Transverse colon (tissue), 4 donors: ENCODE data around the gene KANSL3. TPM values are rescaled to one million over a fixed set of nuclear protein-coding genes. Genes with fewer than 3 reads are reported as not detected.
A peak's percentile ranks its signal among the peaks of the same experiment; 100 is the strongest.

Experiments
- DNase-seq: peaks from one replicate; pipeline ENCODE4 v3.0.0-alpha.2; 2019
- H3K27ac ChIP-seq, 4 donors: fragments of 200-600 bp; sonication (generic); 2 replicates each; pipeline ENCODE4 v1.5.1; 2016 to 2018; ENCODE audit warnings: inconsistent platforms in 4 of 4
- H3K27me3 ChIP-seq: fragments of 200-600 bp; sonication (generic); 2 replicates; pipeline ENCODE4 v1.5.1; 2017; ENCODE audit warnings: inconsistent platforms
- H3K36me3 ChIP-seq, 4 donors: fragments of 200-600 bp; sonication (generic); 2 replicates each; pipeline ENCODE4 v1.5.1; 2017 to 2019; ENCODE audit warnings: inconsistent platforms in 4 of 4
- H3K4me1 ChIP-seq, 4 donors: fragments of 200-600 bp; sonication (generic); 2 replicates each; pipeline ENCODE4 v1.5.1; 2017 to 2020; ENCODE audit warnings: inconsistent platforms in 4 of 4
- H3K4me3 ChIP-seq, 4 donors: fragments of 200-600 bp; sonication (generic); 1 replicate in 1 of 4; 2 replicates in 3 of 4; pipeline versions ENCODE4 v1.5.1 to v1.6.1; 2017 to 2019; ENCODE audit warnings: inconsistent platforms in 4 of 4
- H3K9me3 ChIP-seq, 2 donors: fragments of 200-600 bp; sonication (generic); 2 replicates each; pipeline ENCODE4 v1.5.1; 2017 to 2019; ENCODE audit warnings: inconsistent platforms in 2 of 2
- EP300 ChIP-seq: sonication (generic); formaldehyde crosslinking; IDR thresholded peaks from one replicate; pipeline ENCODE4 v1.6.1; 2017; ENCODE audit warnings: antibody characterized with exemption, low read depth
- POLR2A ChIP-seq: fragments of 450-650 bp; IDR thresholded peaks from one replicate; pipeline ENCODE4 v1.6.1; 2016; ENCODE audit warnings: antibody characterized with exemption, mild to moderate bottlenecking, moderate library complexity
- POLR2AphosphoS5 ChIP-seq, 3 donors: sonication (generic); formaldehyde crosslinking; IDR thresholded peaks; one replicate each; pipeline ENCODE4 v1.6.1; 2016; ENCODE audit warnings: antibody characterized with exemption in 3 of 3
- WGBS, 2 donors: methylation state at CpG; one replicate each; pipeline ENCODE4 v1.1.5; 2018; ENCODE audit warnings: low coverage in 1 of 2; 5-methylcytosine and 5-hydroxymethylcytosine counted together
- in situ Hi-C, 4 donors: fragments of 200-750 bp; cut with MboI; loops; one replicate each; pipeline versions ENCODE4 v1.15.0 to v1.15.1; 2017; ENCODE audit warnings: low sequenced_read_pairs in 3 of 4, low pct_ligation_motif_present in 1 of 4, low pct_unique_long_range_greater_than_20kb in 1 of 4
- intact Hi-C: fragments of 100-400 bp; cut with DNase I; formaldehyde crosslinking; loops from one replicate; pipeline ENCODE4 v1.15.1; 2023; ENCODE audit warnings: low total_unique reads
- total RNA-seq, 4 donors: library from RNA; depleted of rRNA; stranded (reverse); fragments of >200 nt; gene quantifications; one replicate each; pipeline ENCODE4 v1.1.0, GENCODE V29; 2016
- TF ChIP-seq, protein P1 (sequence below), 5 experiments: fragments of 200-600 bp in 3 of 5; fragments of 450-650 bp in 2 of 5; sonication (generic) in 3 of 5; IDR thresholded peaks; 1 replicate in 2 of 5; 2 replicates in 3 of 5; pipeline ENCODE4 v1.5.1; 2016 to 2017; ENCODE audit warnings: antibody characterized with exemption in 5 of 5, inconsistent platforms in 3 of 5, mild to moderate bottlenecking in 2 of 5, moderate library complexity in 1 of 5

KANSL3 gene
- total RNA-seq, 4 donors from 2014 or later, result 45.6 to 59.9 (median 53.4) TPM

DNA sequence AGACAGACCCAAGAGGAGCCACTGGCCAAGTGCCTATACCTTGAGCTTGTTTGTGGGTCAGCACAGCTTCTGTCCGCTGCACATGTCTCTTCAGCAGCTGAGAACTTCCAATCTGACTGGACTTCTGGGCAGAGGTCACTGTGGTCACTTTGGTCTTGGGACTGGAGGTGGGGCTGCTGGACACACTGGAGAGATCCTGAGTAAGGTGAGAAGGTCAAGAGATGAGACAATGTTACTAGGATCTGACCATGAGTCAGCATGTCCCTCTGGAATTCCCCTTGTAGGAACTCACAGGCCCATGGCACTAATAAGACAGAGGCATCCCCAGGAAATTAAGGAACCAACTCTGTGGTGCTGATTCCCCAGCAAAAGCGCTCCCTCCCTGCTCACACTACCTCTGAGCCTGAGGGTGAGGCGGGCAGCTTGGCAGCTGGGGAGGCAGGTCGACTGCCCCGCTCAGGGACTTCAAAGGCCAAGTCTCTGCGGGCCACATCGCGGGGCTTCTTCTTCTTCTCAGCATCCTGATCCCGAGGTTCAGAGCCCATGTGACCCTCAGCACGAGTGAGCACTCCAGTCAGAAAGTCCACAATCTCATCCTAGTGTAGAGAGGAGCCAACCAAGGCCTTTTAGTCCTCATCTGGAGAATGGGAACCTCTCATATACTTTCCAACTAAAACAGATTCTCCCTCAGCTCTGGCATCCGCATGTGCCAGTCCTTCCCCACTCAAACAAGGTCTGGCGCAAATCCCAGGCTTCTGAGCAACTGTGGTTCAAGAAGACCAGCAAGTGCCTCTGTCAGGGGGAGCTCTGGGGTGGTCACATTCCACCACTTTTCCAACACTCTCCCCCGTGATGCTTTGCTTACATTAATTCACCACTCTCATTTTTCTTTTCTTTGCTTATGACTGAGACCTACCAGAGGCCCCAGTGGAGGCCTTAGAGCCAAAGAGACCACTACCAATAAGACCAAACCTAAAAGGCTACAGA lies 29.4 kb downstream of the KANSL3 start:
- Histone ChIP-seq H3K4me3 (no peak overlapping the region), H3K36me3 (peaks cover 0 to 88% (median 44%) of the 10 kb centered on the region in 4 donors), H3K9me3 (no peaks in the 10 kb centered on the region), H3K27me3 (no peaks in the 10 kb centered on the region), H3K27ac (no peak overlapping the region), H3K4me1 (no peaks in the 10 kb centered on the region)
- no peak for DNase-seq
- in situ Hi-C loops (no loop called here), intact Hi-C loops (no loop called here)
- TF ChIP-seq, protein P1, sequence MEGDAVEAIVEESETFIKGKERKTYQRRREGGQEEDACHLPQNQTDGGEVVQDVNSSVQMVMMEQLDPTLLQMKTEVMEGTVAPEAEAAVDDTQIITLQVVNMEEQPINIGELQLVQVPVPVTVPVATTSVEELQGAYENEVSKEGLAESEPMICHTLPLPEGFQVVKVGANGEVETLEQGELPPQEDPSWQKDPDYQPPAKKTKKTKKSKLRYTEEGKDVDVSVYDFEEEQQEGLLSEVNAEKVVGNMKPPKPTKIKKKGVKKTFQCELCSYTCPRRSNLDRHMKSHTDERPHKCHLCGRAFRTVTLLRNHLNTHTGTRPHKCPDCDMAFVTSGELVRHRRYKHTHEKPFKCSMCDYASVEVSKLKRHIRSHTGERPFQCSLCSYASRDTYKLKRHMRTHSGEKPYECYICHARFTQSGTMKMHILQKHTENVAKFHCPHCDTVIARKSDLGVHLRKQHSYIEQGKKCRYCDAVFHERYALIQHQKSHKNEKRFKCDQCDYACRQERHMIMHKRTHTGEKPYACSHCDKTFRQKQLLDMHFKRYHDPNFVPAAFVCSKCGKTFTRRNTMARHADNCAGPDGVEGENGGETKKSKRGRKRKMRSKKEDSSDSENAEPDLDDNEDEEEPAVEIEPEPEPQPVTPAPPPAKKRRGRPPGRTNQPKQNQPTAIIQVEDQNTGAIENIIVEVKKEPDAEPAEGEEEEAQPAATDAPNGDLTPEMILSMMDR (IDR thresholded peaks at IDR 0.05), result no peak
- TF ChIP-seq POLR2A, result no peak
- no peak for TF ChIP-seq POLR2AphosphoS5 (IDR thresholded peaks at IDR 0.05)
- no peak for TF ChIP-seq EP300
- WGBS, 2 donors, result 86 to 88% methylated on average over 1 to 11 of the region's 13 CpGs

DNA sequence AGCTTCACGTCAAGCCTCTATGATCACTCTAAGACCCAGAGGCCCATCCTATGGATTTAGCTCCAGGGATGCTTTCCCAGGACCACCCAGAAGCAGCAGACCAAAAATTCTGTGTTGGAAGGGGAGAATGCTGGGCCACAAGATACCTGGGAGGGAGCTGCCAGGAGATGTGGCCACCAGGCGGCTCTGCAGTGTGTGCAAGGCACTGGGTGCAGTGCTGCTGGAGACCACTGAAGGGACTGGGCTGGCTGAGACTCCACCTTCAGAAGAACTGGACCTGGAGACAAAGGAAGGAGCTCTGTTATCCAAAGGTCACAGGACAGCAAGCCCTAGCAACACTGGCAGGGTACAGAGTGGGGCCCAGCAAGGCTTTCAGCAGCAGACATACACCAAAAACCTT lies 34.0 kb downstream of the KANSL3 start:
- DNase-seq, result no peak
- Histone ChIP-seq H3K9me3 (no peaks in the 10 kb centered on the region), H3K4me1 (peaks cover 0 to 6% (median 0%) of the 10 kb centered on the region in 4 donors), H3K27me3 (no peaks in the 10 kb centered on the region), H3K27ac (no peak overlapping the region), H3K36me3 (peaks cover 0 to 79% (median 33%) of the 10 kb centered on the region in 4 donors), H3K4me3 (no peak overlapping the region)
- intact Hi-C loops, result no loop called here
- WGBS, 2 donors, result 90% methylated on average over 2 of the region's 2 CpGs; no CpG with 5 or more reads in 1 of the 2 donors
- in situ Hi-C loops, result no loop called here
- no peak for TF ChIP-seq POLR2AphosphoS5 (IDR thresholded peaks at IDR 0.05)
- TF ChIP-seq, protein P1 (IDR thresholded peaks at IDR 0.05), result no peak
- no peak for TF ChIP-seq POLR2A
- TF ChIP-seq EP300, result no peak

DNA sequence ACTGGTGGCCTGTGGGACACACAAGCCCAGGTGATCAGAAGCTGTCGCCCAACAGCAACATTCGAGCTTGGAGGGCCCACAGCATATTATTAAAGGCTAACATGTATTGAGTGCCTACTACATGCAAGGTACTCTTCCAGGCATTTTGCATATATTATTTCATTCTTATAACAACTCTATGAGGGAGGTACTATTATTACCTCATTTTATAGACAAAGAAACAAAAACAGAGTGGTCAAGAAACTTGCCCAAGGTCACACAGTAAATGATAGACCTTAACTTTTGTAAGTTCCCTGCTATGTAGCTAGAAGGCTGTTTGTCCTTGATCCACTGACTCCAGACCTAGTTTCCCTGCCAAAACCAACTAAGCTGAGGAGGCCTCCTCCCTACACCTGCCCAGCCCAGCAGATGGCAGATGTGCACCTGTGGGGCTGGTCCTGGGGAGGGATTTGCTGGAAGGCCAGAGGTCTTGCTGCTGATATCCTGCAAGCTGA lies 35.7 kb downstream of the KANSL3 start:
- Histone ChIP-seq H3K27me3 (no peaks in the 10 kb centered on the region), H3K4me1 (peaks cover 0 to 6% (median 0%) of the 10 kb centered on the region in 4 donors), H3K36me3 (peaks cover 0 to 68% (median 33%) of the 10 kb centered on the region in 4 donors), H3K27ac (peak overlapping the region in 3 of 4 donors; percentile 15 to 29 (median 19)), H3K4me3 (no peak overlapping the region), H3K9me3 (no peaks in the 10 kb centered on the region)
- peak; percentile 53 for DNase-seq
- 90 to 93% methylated on average over 2 of the region's 2 CpGs for WGBS, 2 donors
- in situ Hi-C loops, result no loop called here
- TF ChIP-seq POLR2AphosphoS5 (IDR thresholded peaks at IDR 0.05) (peak in 1 of 3 donors; percentile 46), EP300 (no peak), POLR2A (no peak)
- TF ChIP-seq, protein P1 (IDR thresholded peaks at IDR 0.05), result peak in 4 of 5 experiments; percentile 21 to 39 (median 28)
- intact Hi-C loops, result no loop called here
